Measurements from ENCODE around the gene MTUS2. TPM values are rescaled to one million over a fixed set of nuclear protein-coding genes. Genes with fewer than 3 reads are reported as not detected.
A peak's percentile ranks its signal among the peaks of the same experiment; 100 is the strongest.

Gene MTUS2
- total and polyA plus RNA-seq, 4 donors, result under 0.01 to 0.70 (median 0.15) TPM

GRCh38 chr13:29508130-29508875 lies 688.2 kb downstream of the MTUS2 start:
- Histone ChIP-seq H3K4me1 (ENCODE audit: control insufficient read depth in 4 of 4, insufficient read depth in 4 of 4, low read length in 3 of 4) (no peaks in the 10 kb centered on the region), H3K4me3 (ENCODE audit: low read depth in 1 of 3, low read length in 3 of 3) (no peak overlapping the region), H3K27ac (ENCODE audit: low read depth in 1 of 2, low read length in 2 of 2) (no peak overlapping the region), H3K36me3 (ENCODE audit: control insufficient read depth in 4 of 4, insufficient read depth in 3 of 4, low read depth in 1 of 4, low read length in 3 of 4) (no peaks in the 10 kb centered on the region), H3K27me3 (ENCODE audit: control insufficient read depth in 4 of 4, insufficient read depth in 4 of 4, low read length in 3 of 4) (peaks cover 0 to 2% (median 0%) of the 10 kb centered on the region in 4 donors), H3K9me3 (ENCODE audit: control insufficient read depth in 4 of 4, low read length in 3 of 4) (no peaks in the 10 kb centered on the region), H3K9ac (ENCODE audit: low read depth in 1 of 2, low read length in 2 of 2) (no peak overlapping the region)
- 49% methylated on average over 16 of the region's 16 CpGs for WGBS
- TF ChIP-seq SP1 (IDR thresholded peaks at IDR 0.05) (no peak), JUND (IDR thresholded peaks at IDR 0.05) (no peak), RAD21 (IDR thresholded peaks at IDR 0.05) (peak; percentile 97)
- TF ChIP-seq, protein P1, sequence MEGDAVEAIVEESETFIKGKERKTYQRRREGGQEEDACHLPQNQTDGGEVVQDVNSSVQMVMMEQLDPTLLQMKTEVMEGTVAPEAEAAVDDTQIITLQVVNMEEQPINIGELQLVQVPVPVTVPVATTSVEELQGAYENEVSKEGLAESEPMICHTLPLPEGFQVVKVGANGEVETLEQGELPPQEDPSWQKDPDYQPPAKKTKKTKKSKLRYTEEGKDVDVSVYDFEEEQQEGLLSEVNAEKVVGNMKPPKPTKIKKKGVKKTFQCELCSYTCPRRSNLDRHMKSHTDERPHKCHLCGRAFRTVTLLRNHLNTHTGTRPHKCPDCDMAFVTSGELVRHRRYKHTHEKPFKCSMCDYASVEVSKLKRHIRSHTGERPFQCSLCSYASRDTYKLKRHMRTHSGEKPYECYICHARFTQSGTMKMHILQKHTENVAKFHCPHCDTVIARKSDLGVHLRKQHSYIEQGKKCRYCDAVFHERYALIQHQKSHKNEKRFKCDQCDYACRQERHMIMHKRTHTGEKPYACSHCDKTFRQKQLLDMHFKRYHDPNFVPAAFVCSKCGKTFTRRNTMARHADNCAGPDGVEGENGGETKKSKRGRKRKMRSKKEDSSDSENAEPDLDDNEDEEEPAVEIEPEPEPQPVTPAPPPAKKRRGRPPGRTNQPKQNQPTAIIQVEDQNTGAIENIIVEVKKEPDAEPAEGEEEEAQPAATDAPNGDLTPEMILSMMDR (IDR thresholded peaks at IDR 0.05; ENCODE audit: low read depth, low read length, missing input control), result peak; percentile 97
- DNase-seq (ENCODE audit: low spot score), result peak; percentile 88

DNA sequence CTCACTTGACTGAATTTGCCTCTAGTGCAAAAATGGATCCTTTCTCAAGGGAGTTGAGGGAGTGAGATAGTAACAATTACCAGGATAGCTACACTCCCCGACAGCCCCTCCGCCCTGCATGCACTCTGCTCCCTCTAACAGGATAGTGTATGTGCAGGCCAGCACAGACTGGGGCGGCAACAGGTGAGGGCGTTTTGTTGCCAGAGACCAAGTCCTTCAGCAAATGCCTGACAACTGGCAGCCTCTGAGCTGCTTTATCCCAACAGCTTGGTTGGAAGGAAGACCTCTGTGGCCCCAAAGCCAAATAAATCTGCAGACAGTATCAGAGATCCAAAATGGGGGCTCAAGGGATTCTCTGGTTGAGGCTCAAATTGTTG lies 688.7 kb downstream of the MTUS2 start:
- 86% methylated on average over 4 of the region's 4 CpGs for WGBS
- no peak overlapping the region for H3K4me3 ChIP-seq (ENCODE audit: low read depth in 1 of 3, low read length in 3 of 3)
- DNase-seq (ENCODE audit: low spot score), result no peak
- peaks cover 0 to 2% (median 0%) of the 10 kb centered on the region in 4 donors for H3K27me3 ChIP-seq (ENCODE audit: control insufficient read depth in 4 of 4, insufficient read depth in 4 of 4, low read length in 3 of 4)
- no peak overlapping the region for H3K27ac ChIP-seq (ENCODE audit: low read depth in 1 of 2, low read length in 2 of 2)
- TF ChIP-seq EGR1 (IDR thresholded peaks at IDR 0.05; ENCODE audit: low read depth in 2 of 2), result no peak
- no peak for TF ChIP-seq RXRA (IDR thresholded peaks at IDR 0.05)
- TF ChIP-seq FOXA1 (IDR thresholded peaks at IDR 0.05), result no peak
- TF ChIP-seq HNF4A (conservative IDR thresholded peaks at IDR 0.05), result no peak
- TF ChIP-seq HNF4G (IDR thresholded peaks at IDR 0.05), result no peak
- no peak for TF ChIP-seq GABPA (IDR thresholded peaks at IDR 0.05 in 1 of 2, conservative IDR thresholded peaks at IDR 0.05 in 1 of 2)
- TF ChIP-seq SP1 (IDR thresholded peaks at IDR 0.05), result no peak
- TF ChIP-seq, protein P2, sequence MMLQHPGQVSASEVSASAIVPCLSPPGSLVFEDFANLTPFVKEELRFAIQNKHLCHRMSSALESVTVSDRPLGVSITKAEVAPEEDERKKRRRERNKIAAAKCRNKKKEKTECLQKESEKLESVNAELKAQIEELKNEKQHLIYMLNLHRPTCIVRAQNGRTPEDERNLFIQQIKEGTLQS (IDR thresholded peaks at IDR 0.05), result no peak
- TF ChIP-seq RAD21 (IDR thresholded peaks at IDR 0.05), result no peak
- TF ChIP-seq, protein P3, sequence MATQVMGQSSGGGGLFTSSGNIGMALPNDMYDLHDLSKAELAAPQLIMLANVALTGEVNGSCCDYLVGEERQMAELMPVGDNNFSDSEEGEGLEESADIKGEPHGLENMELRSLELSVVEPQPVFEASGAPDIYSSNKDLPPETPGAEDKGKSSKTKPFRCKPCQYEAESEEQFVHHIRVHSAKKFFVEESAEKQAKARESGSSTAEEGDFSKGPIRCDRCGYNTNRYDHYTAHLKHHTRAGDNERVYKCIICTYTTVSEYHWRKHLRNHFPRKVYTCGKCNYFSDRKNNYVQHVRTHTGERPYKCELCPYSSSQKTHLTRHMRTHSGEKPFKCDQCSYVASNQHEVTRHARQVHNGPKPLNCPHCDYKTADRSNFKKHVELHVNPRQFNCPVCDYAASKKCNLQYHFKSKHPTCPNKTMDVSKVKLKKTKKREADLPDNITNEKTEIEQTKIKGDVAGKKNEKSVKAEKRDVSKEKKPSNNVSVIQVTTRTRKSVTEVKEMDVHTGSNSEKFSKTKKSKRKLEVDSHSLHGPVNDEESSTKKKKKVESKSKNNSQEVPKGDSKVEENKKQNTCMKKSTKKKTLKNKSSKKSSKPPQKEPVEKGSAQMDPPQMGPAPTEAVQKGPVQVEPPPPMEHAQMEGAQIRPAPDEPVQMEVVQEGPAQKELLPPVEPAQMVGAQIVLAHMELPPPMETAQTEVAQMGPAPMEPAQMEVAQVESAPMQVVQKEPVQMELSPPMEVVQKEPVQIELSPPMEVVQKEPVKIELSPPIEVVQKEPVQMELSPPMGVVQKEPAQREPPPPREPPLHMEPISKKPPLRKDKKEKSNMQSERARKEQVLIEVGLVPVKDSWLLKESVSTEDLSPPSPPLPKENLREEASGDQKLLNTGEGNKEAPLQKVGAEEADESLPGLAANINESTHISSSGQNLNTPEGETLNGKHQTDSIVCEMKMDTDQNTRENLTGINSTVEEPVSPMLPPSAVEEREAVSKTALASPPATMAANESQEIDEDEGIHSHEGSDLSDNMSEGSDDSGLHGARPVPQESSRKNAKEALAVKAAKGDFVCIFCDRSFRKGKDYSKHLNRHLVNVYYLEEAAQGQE (IDR thresholded peaks at IDR 0.05), result no peak
- TF ChIP-seq, protein P1 (IDR thresholded peaks at IDR 0.05; ENCODE audit: low read depth, low read length, missing input control), result no peak
- no peak for TF ChIP-seq YY1 (IDR thresholded peaks at IDR 0.05)
- TF ChIP-seq, protein P4, sequence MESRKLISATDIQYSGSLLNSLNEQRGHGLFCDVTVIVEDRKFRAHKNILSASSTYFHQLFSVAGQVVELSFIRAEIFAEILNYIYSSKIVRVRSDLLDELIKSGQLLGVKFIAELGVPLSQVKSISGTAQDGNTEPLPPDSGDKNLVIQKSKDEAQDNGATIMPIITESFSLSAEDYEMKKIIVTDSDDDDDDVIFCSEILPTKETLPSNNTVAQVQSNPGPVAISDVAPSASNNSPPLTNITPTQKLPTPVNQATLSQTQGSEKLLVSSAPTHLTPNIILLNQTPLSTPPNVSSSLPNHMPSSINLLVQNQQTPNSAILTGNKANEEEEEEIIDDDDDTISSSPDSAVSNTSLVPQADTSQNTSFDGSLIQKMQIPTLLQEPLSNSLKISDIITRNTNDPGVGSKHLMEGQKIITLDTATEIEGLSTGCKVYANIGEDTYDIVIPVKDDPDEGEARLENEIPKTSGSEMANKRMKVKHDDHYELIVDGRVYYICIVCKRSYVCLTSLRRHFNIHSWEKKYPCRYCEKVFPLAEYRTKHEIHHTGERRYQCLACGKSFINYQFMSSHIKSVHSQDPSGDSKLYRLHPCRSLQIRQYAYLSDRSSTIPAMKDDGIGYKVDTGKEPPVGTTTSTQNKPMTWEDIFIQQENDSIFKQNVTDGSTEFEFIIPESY (IDR thresholded peaks at IDR 0.05), result no peak
- no peak for TF ChIP-seq TAF1 (conservative IDR thresholded peaks at IDR 0.05)
- TF ChIP-seq FOXA2 (IDR thresholded peaks at IDR 0.05), result no peak
- TF ChIP-seq, protein P5, sequence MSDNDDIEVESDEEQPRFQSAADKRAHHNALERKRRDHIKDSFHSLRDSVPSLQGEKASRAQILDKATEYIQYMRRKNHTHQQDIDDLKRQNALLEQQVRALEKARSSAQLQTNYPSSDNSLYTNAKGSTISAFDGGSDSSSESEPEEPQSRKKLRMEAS (IDR thresholded peaks at IDR 0.05), result no peak
- no peaks in the 10 kb centered on the region for H3K4me1 ChIP-seq (ENCODE audit: control insufficient read depth in 4 of 4, insufficient read depth in 4 of 4, low read length in 3 of 4)
- no peak overlapping the region for H3K9ac ChIP-seq (ENCODE audit: low read depth in 1 of 2, low read length in 2 of 2)
- H3K36me3 ChIP-seq (ENCODE audit: control insufficient read depth in 4 of 4, insufficient read depth in 3 of 4, low read depth in 1 of 4, low read length in 3 of 4), result no peaks in the 10 kb centered on the region
- H3K9me3 ChIP-seq (ENCODE audit: control insufficient read depth in 4 of 4, low read length in 3 of 4), result no peaks in the 10 kb centered on the region
